Coronary artery (tissue), 2 donors: ENCODE data around the gene SOBP.

Source experiments
- DNase-seq: peaks from one replicate; pipeline ENCODE4 v3.0.0-alpha.2; 2017; ENCODE audit warnings: low spot score
- H3K27ac ChIP-seq, 2 donors: fragments of 200-600 bp; sonication (generic); one replicate each; pipeline ENCODE4 v1.5.1; 2016 to 2019
- H3K4me3 ChIP-seq: fragments of 200-600 bp; sonication (generic); 2 replicates; pipeline ENCODE4 v1.5.1; 2016; ENCODE audit warnings: mild to moderate bottlenecking, moderate library complexity
- TF ChIP-seq, protein P1 (sequence below): fragments of 200-600 bp; sonication (generic); IDR thresholded peaks from one replicate; pipeline ENCODE4 v1.5.1; 2019; ENCODE audit warnings: antibody characterized with exemption

SOBP gene

DNA sequence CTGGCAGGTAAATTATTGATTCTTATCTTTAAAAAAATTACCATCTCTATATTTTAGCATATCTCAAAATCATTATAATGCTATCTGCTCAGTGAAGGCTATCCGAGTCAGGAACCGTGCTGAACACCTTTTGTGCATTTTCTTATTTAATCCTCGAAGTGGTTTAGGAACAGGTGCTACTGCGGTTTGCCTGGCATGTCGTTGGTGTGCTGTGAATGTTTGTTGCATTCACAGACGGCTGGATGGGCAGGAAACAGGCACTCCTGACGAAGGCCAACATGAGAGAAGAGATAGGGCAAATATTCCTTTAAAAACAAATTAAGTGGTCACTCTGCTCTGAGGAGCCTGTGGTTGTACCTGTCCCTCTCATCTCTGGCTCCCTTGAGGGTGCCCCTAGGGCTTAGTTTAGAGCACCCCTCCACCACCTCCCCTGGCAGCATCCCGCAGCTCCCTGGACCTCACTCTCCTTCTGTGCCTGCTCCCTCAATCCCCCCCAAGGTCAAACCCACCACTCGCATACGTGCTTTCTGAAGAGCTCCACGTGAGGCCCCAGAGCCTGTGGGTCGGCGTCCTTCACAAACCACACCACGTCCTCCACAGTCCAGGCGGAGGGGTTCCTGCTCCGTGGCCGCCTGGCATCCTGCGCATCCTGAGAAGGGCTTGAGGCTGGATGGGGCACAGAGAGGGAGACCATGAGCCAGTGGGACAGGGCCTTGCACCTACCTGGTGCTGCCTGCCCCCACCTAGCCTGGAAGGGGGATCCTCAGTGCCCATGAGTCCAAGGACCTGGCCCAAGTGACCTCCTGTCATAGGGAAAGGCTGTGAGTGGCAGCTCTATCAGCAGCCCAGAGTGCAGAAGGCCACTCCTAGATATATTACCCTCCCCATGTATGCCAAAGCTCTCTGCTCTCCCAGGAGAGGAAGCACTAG is 217.7 kb downstream of the SOBP start:
- TF ChIP-seq, protein P1, sequence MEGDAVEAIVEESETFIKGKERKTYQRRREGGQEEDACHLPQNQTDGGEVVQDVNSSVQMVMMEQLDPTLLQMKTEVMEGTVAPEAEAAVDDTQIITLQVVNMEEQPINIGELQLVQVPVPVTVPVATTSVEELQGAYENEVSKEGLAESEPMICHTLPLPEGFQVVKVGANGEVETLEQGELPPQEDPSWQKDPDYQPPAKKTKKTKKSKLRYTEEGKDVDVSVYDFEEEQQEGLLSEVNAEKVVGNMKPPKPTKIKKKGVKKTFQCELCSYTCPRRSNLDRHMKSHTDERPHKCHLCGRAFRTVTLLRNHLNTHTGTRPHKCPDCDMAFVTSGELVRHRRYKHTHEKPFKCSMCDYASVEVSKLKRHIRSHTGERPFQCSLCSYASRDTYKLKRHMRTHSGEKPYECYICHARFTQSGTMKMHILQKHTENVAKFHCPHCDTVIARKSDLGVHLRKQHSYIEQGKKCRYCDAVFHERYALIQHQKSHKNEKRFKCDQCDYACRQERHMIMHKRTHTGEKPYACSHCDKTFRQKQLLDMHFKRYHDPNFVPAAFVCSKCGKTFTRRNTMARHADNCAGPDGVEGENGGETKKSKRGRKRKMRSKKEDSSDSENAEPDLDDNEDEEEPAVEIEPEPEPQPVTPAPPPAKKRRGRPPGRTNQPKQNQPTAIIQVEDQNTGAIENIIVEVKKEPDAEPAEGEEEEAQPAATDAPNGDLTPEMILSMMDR: no peak
- H3K4me3 ChIP-seq: no peak overlapping the region
- H3K27ac ChIP-seq: no peak overlapping the region
- no peak for DNase-seq

DNA sequence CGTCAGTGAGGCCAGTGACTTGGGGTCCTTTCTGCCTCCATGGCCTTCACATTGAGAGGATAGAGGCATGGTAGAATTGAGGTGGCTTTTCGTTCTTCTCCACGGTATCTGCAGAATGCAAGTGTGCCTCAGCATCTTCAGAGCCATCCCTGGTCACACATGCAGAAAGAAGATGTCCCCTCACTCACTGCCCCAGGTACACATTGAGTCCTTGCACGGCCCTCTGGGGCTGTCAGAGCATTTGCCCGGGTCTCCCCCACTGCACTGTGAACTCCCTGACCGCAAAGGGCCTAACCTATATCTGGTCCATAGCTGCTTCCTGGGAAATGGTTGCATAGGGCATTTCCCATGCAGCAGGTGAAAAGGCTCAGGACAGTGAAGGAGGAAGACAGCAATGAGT is 218.5 kb downstream of the SOBP start:
- Histone ChIP-seq H3K27ac (no peak overlapping the region), H3K4me3 (no peak overlapping the region)
- DNase-seq: no peak
- TF ChIP-seq, protein P1: no peak

DNA sequence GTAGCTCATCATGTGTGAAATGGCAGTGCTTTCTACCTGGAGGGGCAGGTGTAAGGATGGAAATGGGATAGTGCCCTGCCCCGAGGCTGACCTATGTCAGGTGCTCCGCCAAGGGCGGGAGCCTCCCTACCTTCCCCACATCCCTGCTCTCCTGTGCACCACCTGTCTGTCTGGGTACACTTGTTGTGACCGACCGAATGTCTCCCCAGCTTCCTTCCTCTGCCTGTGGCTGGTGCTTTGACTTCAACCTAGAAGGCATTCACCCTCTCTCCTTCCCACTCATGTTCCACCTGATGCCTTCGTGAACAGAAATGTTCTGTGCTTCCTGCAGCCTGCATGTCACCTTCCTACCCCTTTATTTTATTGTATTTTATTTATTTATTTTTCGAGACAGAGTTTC is 219.4 kb downstream of the SOBP start:
- no peak for DNase-seq

More for the DNA sequence above, 219.4 kb downstream of the SOBP start:
- Histone ChIP-seq H3K4me3 (no peak overlapping the region), H3K27ac (no peak overlapping the region)
- TF ChIP-seq, protein P1: no peak
